Liver (tissue), 3 donors: ENCODE results near the gene TMEM108.
A peak's percentile ranks its signal among the peaks of the same experiment; 100 is the strongest.

ENCODE experiments used
- ATF3 ChIP-seq: IDR thresholded peaks from 2 replicates; pipeline ENCODE4 v1.6.1; 2016; ENCODE audit warnings: antibody characterized with exemption
- CTCF ChIP-seq: fragments of 150-350 bp; IDR thresholded peaks from 2 replicates; pipeline ENCODE4 v1.5.1; 2017; ENCODE audit warnings: improper control_type of control experiment, low read depth, low read length; ENCODE audit not compliant: missing input control
- EGR1 ChIP-seq, 2 donors: IDR thresholded peaks; 2 replicates each; pipeline ENCODE4 v1.6.1; 2016 to 2018; ENCODE audit warnings: antibody characterized with exemption in 2 of 2, low read depth in 2 of 2
- JUND ChIP-seq, 2 donors: IDR thresholded peaks; 2 replicates each; pipeline ENCODE4 v1.6.1; 2016; ENCODE audit warnings: antibody characterized with exemption in 2 of 2
- MAX ChIP-seq: IDR thresholded peaks from 2 replicates; pipeline ENCODE4 v1.6.1; 2016; ENCODE audit warnings: antibody characterized with exemption
- NR2F2 ChIP-seq: IDR thresholded peaks from 2 replicates; pipeline ENCODE4 v1.6.1; 2016; ENCODE audit warnings: antibody characterized with exemption
- RAD21 ChIP-seq, 2 donors: IDR thresholded peaks; 2 replicates each; pipeline ENCODE4 v1.6.1; 2016; ENCODE audit warnings: antibody characterized with exemption in 2 of 2, mild to moderate bottlenecking in 2 of 2
- REST ChIP-seq: IDR thresholded peaks from 2 replicates; pipeline ENCODE4 v1.6.1; 2016; ENCODE audit warnings: antibody characterized with exemption, mild to moderate bottlenecking
- TAF1 ChIP-seq: conservative IDR thresholded peaks from 2 replicates; pipeline ENCODE4 v1.6.1; 2016; ENCODE audit warnings: antibody characterized with exemption, mild to moderate bottlenecking
- donor health status: healthy.
- donor health status: healthy.

- TF ChIP-seq CTCF (no peak), ATF3 (no peak), NR2F2 (no peak), REST (no peak), JUND (IDR thresholded peaks at IDR 0.05) (peak in 1 of 2 donors; percentile 19), RAD21 (IDR thresholded peaks at IDR 0.05) (no peak), EGR1 (IDR thresholded peaks at IDR 0.05; ENCODE audit: low read depth in 2 of 2) (no peak), MAX (no peak), TAF1 (no peak)
Observed at GRCh38 chr3:133381346-133382109, 343.3 kb downstream of the TMEM108 start.
